ENCODE data around the gene JAK3. TPM values are rescaled to one million over a fixed set of nuclear protein-coding genes. Genes with fewer than 3 reads are reported as not detected.
A peak's percentile ranks its signal among the peaks of the same experiment; 100 is the strongest.

Gene JAK3
- total RNA-seq, 3 donors from 2014 or later = 2.8 to 13.1 (median 3.5) TPM

- Histone ChIP-seq H3K4me1 (no peaks in the 10 kb centered on the region), H3K36me3 (no peaks in the 10 kb centered on the region), H3K27ac (peak overlapping the region; percentile 22 to 55), H3K4me3 (peak overlapping the region in 1 of 3 donors; percentile 44), H3K27me3 (peaks cover 0 to 20% of the 10 kb centered on the region in 2 donors), H3K9me3 (no peaks in the 10 kb centered on the region)
- intact Hi-C loops (cut with DNase I; ENCODE audit: low total_unique reads) = loop anchor here (5.0 kb wide), 1 partner anchor 769 kb away; the partner anchor contains the start of gene CPAMD8
- no peak for DNase-seq (ENCODE audit: low spot score in 2 of 2)
- TF ChIP-seq POLR2A (IDR thresholded peaks at IDR 0.05) = no peak
- no peak for TF ChIP-seq CTCF (IDR thresholded peaks at IDR 0.05)
- no peak for TF ChIP-seq POLR2AphosphoS5 (IDR thresholded peaks at IDR 0.05)
These were observed 51.6 kb downstream of the JAK3 start for GRCh38 chr19:17796013-17796837.

- no peak for DNase-seq (ENCODE audit: low spot score in 2 of 2)
- TF ChIP-seq POLR2A (IDR thresholded peaks at IDR 0.05) = no peak
- no peak for TF ChIP-seq POLR2AphosphoS5 (IDR thresholded peaks at IDR 0.05)
- no peak for TF ChIP-seq CTCF (IDR thresholded peaks at IDR 0.05)
- intact Hi-C loops (cut with DNase I; ENCODE audit: low total_unique reads) = loop anchor here (5.0 kb wide), 1 partner anchor 768 kb away; the partner anchor contains the start of gene CPAMD8
- Histone ChIP-seq H3K4me3 (peak overlapping the region in 2 of 3 donors; percentile 44 to 59), H3K27me3 (peaks cover 0 to 20% of the 10 kb centered on the region in 2 donors), H3K9me3 (no peaks in the 10 kb centered on the region), H3K36me3 (no peaks in the 10 kb centered on the region), H3K27ac (peak overlapping the region; percentile 55 to 59), H3K4me1 (no peaks in the 10 kb centered on the region)
These were observed 52.3 kb downstream of the JAK3 start for GRCh38 chr19:17795495-17795856.

GRCh38 chr19:17794731-17795494, 52.9 kb downstream of the JAK3 start, which contains the start of gene B3GNT3:
Gene B3GNT3 (plus strand): TSS chr19:17795138. CDS start chr19:17807808, 12,670 bp downstream.
- intact Hi-C loops (cut with DNase I; ENCODE audit: low total_unique reads) = loop anchor here (5.0 kb wide), 1 partner anchor 768 kb away; the partner anchor contains the start of gene CPAMD8
- DNase-seq (ENCODE audit: low spot score in 2 of 2) = peak in 1 of 2 donors; percentile 24

GRCh38 chr19:17794412-17794730, 53.4 kb downstream of the JAK3 start:
- peak overlapping the region in 2 of 3 donors; percentile 44 to 59 for H3K4me3 ChIP-seq
- no peaks in the 10 kb centered on the region for H3K4me1 ChIP-seq
- H3K27ac ChIP-seq = peak overlapping the region in 1 of 2 donors; percentile 55
- peaks cover 0 to 20% of the 10 kb centered on the region in 2 donors for H3K27me3 ChIP-seq
- no peaks in the 10 kb centered on the region for H3K36me3 ChIP-seq
- TF ChIP-seq POLR2A (IDR thresholded peaks at IDR 0.05) (no peak), CTCF (IDR thresholded peaks at IDR 0.05) (no peak), POLR2AphosphoS5 (IDR thresholded peaks at IDR 0.05) (no peak)
- DNase-seq (ENCODE audit: low spot score in 2 of 2) = no peak
- no peaks in the 10 kb centered on the region for H3K9me3 ChIP-seq
- intact Hi-C loops (cut with DNase I; ENCODE audit: low total_unique reads) = no loop called here

More at GRCh38 chr19:17794731-17795494, 52.9 kb downstream of the JAK3 start, which contains the start of gene B3GNT3:
- TF ChIP-seq POLR2AphosphoS5 (IDR thresholded peaks at IDR 0.05) = no peak
- TF ChIP-seq CTCF (IDR thresholded peaks at IDR 0.05) = no peak
- TF ChIP-seq POLR2A (IDR thresholded peaks at IDR 0.05) = no peak
- Histone ChIP-seq H3K36me3 (no peaks in the 10 kb centered on the region), H3K4me3 (peak within 1 kb of the TSS; percentile 10 to 59 (median 44)), H3K27ac (peak within 1 kb of the TSS; percentile 55 to 59), H3K9me3 (no peaks in the 10 kb centered on the region), H3K27me3 (peaks cover 0 to 20% of the 10 kb centered on the region in 2 donors), H3K4me1 (no peaks in the 10 kb centered on the region)
